HG02610 (cell line): Measurements from ENCODE around the gene GPN1.
"Not testable (repeated sequence)": the region's sequence is repeated elsewhere in the genome, so short reads cannot be mapped to it uniquely, and the experiment has no call there.

Experiments used
- ATAC-seq: cut with Tn5 transposase; IDR thresholded peaks from one replicate; pipeline ENCODE4 v1.9.1; 2021; ENCODE audit warnings: mild to moderate bottlenecking, moderate library complexity; ENCODE audit not compliant: unreplicated experiment

GPN1 gene

DNA sequence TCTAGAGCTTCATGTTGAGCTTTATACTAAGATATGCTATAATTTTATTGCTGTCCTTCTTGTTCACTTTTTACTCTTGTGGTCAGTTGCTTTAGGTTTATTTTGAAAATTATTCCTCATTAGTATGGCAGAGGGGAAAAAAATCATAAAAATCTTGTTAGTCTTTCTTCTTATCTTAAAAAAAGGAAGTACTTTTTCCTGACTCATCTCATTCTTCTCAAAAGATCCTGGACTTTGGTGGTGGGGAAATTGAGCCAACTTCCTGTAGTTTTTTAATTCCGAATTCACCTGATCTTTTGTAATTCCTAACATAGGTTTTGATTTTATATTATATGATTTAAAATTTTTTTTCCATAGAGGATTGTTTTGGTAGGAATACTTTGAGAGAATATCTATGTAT, 38.6 kb downstream of the GPN1 start:
- ATAC-seq = no peak

DNA sequence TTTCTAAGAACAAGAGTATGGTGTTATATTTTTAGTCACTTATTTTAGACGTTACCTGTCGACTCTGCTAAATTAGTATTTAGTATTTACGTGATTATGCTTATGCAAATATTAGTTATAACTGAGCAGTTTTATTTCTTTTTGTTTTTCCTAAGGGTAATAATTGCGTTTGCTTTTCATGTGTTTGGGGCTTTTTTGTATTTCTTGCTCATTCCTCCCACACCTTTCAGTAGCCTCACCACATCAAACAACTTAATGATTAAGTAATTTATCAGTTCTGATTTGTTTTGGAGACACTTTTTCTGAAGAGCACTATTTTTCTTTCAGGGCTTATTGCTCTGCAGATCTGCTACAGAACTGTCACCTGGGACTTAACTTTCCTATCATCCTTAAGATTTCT, 42.4 kb downstream of the GPN1 start:
- no peak for ATAC-seq

DNA sequence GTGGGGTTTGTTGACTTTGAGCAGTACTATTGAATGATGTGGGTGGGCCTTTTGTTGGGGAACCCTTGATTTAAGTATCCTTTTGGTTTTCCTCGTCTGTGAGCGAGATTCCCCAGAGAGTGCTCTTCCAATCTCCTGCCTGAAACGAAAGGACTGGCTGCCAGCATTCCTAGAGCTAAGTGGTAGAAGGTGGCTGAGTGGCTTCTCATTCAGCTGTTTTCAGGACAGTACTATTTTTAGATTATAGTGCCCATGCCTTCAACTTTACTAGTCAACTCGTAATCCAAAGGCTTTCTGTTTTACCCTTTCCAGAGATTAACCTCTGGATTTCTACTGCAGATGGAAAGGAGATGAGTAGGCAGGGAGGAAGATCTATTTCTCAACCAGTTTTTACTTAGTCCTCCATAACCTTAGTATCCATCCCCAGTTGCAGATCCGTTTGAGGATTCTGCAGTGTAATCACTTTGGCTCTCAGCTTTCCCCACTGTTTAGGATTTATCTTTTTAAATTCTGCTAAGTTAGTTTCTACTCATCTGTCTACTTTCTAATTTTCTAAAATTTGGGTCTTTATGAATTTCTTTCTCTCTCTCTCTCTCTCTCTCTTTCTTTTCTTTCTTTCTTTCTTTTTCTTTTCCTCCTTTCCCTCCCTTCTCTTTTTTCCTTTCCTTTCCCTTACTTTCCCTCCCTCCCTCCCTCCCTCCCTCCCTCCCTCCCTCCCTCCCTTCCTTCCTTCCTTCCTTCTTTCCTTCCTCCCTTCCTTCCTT, 44.1 kb downstream of the GPN1 start:
- ATAC-seq = no peak

DNA sequence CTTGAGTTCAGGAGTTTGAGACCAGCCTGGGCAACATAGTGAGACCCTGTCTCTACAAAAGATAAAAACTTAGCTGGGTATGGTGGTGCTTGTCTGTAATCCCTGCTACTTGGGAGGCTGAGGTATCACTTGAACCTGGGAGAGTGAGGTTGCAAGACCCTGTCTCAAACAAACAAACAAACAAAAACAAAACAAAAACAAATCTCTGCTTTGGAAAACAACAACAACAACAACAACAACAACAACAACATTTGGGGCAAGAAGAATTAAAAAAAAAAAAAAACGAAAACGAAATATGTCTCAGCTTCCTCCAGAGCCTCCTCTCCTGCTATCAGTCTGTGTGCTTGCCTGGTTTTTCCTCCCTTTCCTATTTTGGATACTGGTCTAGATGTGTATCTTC, 51.7 kb downstream of the GPN1 start:
- ATAC-seq = no peak

DNA sequence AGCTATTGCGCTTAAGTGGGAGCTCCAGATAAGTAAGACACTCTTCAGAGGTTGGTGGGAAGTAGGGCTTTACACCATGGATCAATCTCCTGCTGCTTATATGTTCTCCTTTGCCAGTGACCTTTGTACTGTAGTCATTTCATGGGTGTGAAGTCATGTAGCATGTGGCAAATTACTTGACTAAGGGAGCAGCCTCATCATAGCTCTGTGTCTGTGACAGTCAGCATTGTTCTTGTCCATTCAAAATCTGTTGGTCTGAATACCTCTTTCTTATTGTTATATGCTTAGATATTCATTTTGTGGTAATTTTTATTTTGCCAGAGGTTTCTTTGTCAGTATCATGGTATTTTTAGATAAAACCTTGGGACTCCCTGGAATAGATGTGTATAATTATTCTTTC, 53.0 kb downstream of the GPN1 start:
- ATAC-seq = no peak

DNA sequence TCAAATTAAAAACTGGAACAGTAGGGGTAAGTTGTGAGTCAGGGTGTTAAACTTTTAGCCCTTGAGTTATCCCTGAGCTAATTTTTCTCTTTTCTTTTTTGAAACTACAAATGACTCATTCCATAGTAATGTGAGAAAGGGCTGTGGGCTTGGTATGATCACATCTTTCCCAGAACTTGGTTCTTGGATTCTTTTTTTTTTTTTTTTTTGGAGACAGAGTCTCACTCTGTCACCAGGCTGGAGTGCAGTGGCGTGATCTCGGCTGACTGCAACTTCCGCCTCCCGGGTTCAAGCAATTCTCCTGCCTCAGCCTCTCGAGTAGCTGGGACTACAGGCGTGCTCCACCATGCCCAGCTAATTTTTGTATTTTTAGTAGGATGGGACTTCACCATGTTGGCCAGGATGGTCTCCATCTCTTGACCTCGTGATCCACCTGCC, 53.5 kb downstream of the GPN1 start:
- ATAC-seq = not testable (repeated sequence)

DNA sequence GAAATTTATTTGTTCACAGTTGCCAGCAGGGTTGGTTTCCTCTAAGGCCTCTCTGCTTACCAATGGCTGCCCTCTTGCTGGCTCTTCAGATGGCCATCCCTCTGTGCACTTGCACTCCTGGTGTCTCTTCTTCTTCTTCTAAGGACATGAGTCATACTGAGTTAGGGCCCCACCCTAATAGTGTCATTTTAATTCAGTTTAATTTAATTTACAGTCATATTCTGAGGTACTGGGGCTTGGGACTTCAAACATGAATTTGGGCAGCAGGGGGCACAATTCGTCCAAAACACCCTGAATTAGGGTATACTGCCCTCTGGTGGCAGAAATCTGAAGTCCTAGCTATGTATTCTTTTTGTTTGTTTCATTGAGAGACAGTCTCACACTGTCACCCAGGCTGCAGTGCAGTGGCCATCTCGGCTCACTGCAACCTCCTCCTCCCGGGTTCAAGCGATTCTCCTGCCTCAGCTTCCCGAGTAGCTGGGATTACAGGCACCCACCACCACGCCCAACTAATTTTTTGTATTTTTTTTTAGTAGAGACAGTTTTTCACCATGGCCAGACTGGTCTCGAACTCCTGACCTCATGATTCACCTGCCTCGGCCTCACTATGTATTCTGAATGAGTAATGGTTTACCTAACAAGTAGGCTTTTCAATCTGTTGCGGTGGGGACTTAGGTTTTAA, 54.7 kb downstream of the GPN1 start:
- ATAC-seq = peak; percentile 64

DNA sequence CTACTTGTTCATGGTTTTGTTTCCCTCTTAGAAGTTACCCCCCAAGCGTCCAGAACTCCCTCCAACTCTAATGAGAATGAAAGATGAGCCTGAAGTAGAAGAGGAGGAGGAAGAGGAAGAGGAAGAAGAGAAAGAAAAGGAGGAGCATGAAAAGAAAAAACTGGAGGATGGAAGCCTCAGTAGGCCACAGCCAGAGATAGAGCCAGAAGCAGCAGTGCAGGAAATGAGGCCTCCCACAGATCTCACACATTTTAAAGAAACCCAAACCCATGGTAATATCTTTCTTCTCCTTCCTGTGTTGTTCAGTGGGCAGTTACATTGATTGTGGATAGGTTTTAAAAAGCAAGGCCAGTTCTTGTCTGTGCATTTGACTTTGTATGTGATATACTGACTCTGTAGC, 56.2 kb downstream of the GPN1 start:
- ATAC-seq = not testable (repeated sequence)

DNA sequence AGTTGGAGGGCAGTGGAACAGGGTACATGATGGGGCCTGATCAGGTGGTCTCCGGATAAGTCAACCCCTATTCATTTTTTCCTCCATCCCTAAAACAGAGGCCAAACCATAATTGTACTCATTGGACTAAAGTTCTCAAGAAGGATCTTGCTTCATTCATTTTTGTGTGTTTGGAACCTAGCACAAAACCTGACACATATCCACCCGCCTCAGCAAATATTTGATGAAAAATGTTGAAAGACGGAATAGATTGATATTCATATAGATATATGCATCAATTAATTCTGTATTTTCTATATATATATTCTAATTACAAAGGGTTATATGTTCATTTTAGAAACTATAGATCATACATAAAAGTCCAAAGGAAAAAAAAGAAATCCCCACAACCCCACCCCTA, 56.7 kb downstream of the GPN1 start:
- ATAC-seq = no peak

DNA sequence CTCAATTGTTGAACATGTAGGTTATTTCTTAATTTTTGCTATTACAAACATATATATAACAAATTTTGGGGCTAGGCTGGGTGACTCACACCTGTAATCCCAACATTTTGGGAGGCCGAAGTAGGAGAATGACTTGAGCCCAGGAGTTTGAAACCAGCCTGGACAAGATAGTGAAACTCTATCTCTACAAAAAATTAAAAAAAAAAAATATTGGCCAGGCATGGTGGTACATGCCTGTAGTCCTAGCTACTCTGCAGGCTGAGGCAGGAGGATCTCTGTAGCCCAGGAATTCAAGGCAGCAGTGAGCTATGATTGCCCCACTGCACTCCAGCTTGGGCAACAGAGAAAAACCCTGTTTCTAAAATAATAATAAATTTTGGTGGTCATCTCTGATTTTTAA, 58.4 kb downstream of the GPN1 start:
- ATAC-seq = no peak

DNA sequence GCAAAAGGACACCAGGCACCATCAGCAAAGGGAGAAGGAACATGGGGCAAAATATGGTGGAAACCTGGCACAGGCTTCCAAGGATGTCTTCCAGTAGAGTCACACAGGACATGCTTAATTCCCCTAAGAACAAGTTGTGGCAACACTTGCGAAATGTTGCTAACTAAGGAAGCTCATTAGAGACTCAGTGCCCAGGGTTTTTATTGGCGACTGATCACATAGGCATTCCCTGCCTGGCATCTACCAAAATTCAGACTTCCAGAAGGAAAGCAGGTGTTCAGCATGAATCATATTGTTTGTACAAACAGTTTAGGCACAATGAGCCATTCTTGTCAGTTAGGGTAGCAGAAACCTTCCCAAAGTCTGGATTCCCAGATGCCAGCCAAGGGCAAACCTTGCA, 60.6 kb downstream of the GPN1 start:
- ATAC-seq = no peak

DNA sequence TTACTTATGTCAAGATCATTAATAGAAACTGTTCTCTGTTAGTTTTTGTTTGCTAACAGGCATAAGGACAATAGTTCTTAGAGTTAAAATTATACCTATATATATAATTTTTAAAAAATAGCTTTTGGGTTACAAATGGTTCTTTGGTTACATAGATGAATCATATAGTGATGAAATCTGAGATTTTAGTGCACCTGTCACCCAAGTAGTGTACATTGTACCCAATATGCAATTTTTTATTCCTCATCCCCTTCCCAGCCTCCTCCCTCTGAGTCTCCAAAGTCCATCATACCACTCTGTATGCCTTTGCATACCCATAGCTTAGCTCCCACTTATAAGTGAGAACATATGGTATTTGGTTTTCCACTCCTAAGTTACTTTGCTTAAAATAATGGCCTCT, 61.2 kb downstream of the GPN1 start:
- ATAC-seq = no peak

DNA sequence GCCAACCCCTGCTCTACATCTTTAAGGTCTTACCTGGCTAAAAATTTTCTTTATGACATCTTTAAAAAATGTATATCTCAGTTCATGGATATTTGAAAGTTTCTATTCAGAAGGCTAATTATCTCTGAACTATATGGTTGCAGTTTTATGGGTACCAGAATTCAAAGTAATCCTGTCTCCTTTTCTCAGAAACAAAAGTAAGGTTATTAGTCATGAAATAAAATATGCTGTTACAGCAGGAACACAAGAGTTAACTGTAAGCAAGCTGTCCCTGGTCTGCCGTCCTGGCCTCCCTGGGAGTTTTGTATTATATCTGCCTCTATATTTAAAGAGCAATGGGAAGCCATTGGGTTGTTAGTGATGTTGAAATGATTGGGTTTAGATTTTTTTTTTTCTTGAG, 68.8 kb downstream of the GPN1 start:
- ATAC-seq = no peak
